ENCODE data around the gene SLC13A5.

GRCh38 chr17:6666077-6666521 is 47.1 kb downstream of the SLC13A5 start:
- TF ChIP-seq POLR2A (IDR thresholded peaks at IDR 0.05; ENCODE audit: low read length) (no peak), GATA1 (IDR thresholded peaks at IDR 0.05; ENCODE audit: low read depth, low read length) (no peak)

All from erythroblast (primary cell).